Tibial nerve (tissue), 4 donors: ENCODE results near the gene ILF3.

Experiments
- CTCF ChIP-seq, 5 experiments: fragments of 200-600 bp in 3 of 5; fragments of 450-650 bp in 2 of 5; sonication (generic) in 3 of 5; IDR thresholded peaks; one replicate each; pipeline ENCODE4 v1.5.1; 2016 to 2019; ENCODE audit warnings: antibody characterized with exemption in 5 of 5, mild to moderate bottlenecking in 3 of 5, moderate library complexity in 2 of 5
- EP300 ChIP-seq, 2 donors: sonication (generic); formaldehyde crosslinking; IDR thresholded peaks; one replicate each; pipeline ENCODE4 v1.6.1; 2017; ENCODE audit warnings: antibody characterized with exemption in 2 of 2, mild to moderate bottlenecking in 1 of 2
- POLR2A ChIP-seq, 2 donors: fragments of 450-650 bp; IDR thresholded peaks; one replicate each; pipeline ENCODE4 v1.6.1; 2017; ENCODE audit warnings: antibody characterized with exemption in 2 of 2, mild to moderate bottlenecking in 2 of 2, moderate library complexity in 2 of 2

- TF ChIP-seq CTCF (IDR thresholded peaks at IDR 0.05) (no peak), EP300 (IDR thresholded peaks at IDR 0.05) (no peak), POLR2A (IDR thresholded peaks at IDR 0.05) (no peak)
Measured at GRCh38 chr19:10660346-10660745, 6.2 kb downstream of the ILF3 start.
